ENCODE data around the gene DPEP2. TPM values are rescaled to one million over a fixed set of nuclear protein-coding genes. Genes with fewer than 3 reads are reported as not detected.
"Not testable (repeated sequence)": the region's sequence is repeated elsewhere in the genome, so short reads cannot be mapped to it uniquely, and the experiment has no call there.

The DPEP2 gene, protein sequence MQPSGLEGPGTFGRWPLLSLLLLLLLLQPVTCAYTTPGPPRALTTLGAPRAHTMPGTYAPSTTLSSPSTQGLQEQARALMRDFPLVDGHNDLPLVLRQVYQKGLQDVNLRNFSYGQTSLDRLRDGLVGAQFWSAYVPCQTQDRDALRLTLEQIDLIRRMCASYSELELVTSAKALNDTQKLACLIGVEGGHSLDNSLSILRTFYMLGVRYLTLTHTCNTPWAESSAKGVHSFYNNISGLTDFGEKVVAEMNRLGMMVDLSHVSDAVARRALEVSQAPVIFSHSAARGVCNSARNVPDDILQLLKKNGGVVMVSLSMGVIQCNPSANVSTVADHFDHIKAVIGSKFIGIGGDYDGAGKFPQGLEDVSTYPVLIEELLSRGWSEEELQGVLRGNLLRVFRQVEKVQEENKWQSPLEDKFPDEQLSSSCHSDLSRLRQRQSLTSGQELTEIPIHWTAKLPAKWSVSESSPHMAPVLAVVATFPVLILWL
- total RNA-seq: 1 to 10 TPM; 1.3 to 1.5 TPM

DNA sequence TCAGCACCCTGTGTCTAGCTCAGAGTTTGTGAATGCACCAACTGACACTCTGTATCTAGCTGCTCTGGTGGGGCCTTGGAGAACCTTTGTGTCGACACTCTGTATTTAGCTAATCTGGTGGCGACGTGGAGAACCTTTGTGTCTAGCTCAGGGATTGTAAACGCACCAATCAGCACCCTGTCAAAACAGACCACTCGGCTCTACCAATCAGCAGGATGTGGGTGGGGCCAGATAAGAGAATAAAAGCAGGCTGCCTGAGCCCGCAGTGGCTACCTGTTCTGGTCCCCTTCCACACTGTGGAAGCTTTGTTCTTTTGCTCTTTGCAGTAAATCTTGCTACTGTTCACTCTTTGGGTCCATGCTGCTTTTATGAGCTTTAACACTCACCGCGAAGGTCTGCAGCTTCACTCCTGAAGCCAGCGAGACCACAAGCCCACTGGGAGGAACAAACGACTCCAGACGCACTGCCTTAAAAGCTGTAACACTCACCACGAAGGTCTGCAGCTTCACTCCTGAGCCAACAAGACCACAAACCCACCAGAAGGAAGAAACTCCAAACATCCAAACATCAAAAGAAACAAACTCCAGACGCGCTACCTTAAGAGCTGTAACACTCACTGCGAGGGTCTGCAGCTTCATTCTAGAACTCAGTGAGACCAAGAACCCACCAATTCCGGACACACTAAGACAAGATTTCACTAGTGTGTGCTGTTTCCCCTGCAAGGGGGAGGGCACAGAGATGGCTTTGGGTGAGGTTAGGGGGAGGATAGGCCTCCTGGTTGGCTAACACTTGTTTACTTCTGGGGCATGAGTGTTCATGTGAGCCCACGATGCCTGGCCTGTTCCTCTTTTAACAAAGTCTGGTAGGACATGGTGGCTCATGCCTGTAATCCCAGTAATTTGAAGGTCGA, at the start of gene DPEP2:
TSS of gene DPEP2 (minus strand) at position 706 of the 910 bp plus-strand sequence. CDS start 6,272 bp downstream, outside the sequence.
- ChIA-PET CTCF (interaction anchor here (0.6 to 1.4 kb wide), 4 partner anchors 10 to 58 kb away, joined by 3 to 5 read pairs (median 4); partner anchors contain the start of gene DPEP3), POLR2A (interaction anchor here (0.6 to 1.4 kb wide), 3 partner anchors 24 to 1476 kb away, joined by 3 to 6 read pairs (median 3); partner anchors contain the start of genes DDX28 and DUS2)

GRCh38 chr16:68047987-68048386, 48.7 kb upstream of the DPEP2 start:
- CTCF ChIA-PET: interaction anchor here (1.3 kb wide), 1 partner anchor 231 kb away, joined by 3 read pairs; no protein-coding TSS in a partner anchor
- POLR2A ChIA-PET: no interaction called here

DNA sequence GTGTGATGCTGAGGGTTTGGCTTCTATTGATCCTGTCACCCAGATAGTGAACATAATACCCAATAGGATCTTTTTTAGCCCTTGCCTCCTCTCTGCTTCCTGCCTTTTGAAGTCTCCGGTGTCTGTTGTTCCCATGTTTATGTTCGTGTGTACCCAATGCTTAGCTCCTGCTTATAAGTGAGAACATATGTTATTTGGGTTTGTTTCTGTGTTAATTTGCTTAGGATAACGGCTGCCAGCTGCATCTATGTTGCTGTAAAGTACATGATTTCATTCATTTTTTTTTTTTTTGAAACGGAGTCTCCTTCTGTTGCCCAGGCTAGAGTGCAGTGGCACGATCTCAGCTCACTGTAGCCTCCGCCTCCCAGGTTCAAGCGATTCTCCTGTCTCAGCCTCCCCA, 46.8 kb upstream of the DPEP2 start:
- POLR2A ChIA-PET: no interaction called here
- CTCF ChIA-PET: interaction anchor here (0.7 to 1.0 kb wide), 2 partner anchors 17 to 156 kb away, joined by 3 read pairs; no protein-coding TSS in a partner anchor

DNA sequence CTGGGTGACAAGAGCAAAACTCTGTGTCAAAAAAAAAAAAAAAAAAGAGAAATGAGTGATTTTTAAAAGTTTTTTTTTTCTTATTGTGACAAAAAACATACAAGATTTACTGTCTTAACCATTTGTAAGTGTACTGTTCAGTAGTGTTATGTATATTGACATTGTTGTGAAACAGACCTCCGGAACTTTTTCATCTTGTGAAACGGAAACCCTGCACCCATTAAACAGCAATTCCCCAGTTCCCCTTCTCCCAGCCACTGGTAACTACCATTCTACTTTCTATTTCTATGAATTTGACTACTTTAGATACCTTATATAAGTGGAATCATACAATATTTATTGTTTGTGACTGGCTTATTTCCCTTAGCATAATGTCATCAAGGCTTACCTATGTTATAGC, 42.5 kb upstream of the DPEP2 start:
- CTCF ChIA-PET: interaction anchor here (0.7 to 1.6 kb wide), 2 partner anchors 40 to 760 kb away, joined by 5 to 6 read pairs; no protein-coding TSS in a partner anchor
- POLR2A ChIA-PET: no interaction called here

GRCh38 chr16:68040506-68041288, 41.4 kb upstream of the DPEP2 start:
- ChIA-PET CTCF (interaction anchor here (0.6 to 1.7 kb wide), 35 partner anchors 11 to 758 kb away, joined by 3 to 13 read pairs (median 4); partner anchors contain the start of genes DDX28, DPEP2NB, DUS2 and PSMB10), POLR2A (interaction anchor here (0.6 to 0.9 kb wide), 2 partner anchors 47 to 795 kb away, joined by 3 to 4 read pairs; no protein-coding TSS in a partner anchor)

DNA sequence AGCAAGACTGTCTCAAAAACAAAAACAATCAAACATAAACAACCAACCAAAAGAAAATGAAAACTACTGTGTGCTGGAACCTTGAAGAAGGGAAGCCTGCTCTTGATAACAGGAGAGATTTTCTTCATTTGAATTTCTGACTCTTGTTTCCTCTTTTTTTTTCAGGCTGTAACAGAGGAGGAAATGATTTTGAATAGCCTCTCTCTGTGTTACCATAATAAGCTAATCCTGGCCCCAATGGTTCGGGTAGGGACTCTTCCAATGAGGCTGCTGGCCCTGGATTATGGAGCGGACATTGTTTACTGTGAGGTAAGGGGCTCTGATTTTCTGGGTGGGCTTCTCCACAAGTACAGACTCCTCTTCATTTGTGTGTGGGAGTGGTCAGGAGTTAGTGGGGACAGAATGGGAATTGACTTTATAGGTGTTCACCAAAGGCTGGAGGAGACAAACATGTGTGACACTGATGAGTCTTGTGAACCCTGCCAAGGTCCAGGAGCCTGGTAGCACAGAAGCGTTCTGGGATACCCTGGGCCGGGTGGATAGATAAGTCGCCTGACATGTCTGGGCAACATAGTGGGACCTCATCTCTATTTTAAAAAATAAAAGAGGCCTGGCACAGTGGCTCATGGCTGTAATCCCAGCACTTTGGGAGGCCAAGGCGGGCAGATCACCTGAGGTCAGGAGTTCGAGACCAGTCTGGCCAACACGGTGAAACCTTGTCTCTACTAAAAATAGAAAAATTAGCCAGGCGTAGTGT, 38.7 kb upstream of the DPEP2 start:
- POLR2A ChIA-PET: no interaction called here
- CTCF ChIA-PET: interaction anchor here (0.5 kb wide), 1 partner anchor 75 kb away, joined by 3 read pairs; no protein-coding TSS in a partner anchor

DNA sequence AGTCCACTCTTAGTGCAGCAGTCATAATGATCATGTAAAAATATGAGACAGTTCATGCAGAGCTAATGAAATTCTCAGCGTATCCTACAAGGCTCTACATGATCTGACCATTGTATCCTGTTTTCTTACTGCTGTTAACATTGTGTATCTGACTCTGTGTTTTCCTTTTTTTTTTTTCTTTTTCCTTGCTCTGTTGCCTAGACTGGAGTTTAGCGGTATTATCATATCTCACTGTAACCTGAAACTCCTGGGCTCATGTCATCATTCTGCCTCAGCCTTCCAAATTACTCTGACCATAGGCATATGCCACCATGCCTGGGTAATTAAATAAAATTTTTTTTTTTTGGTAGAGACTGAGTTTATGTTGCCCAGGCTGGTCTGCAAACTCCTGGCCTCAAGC, 35.9 kb upstream of the DPEP2 start:
- CTCF ChIA-PET: no interaction called here
- POLR2A ChIA-PET: no interaction called here

GRCh38 chr16:68033101-68033500, 33.8 kb upstream of the DPEP2 start:
- CTCF ChIA-PET: interaction anchor here (0.6 kb wide), 1 partner anchor 706 kb away, joined by 3 read pairs; the partner anchor contains the start of genes KCTD19 and LRRC36

DNA sequence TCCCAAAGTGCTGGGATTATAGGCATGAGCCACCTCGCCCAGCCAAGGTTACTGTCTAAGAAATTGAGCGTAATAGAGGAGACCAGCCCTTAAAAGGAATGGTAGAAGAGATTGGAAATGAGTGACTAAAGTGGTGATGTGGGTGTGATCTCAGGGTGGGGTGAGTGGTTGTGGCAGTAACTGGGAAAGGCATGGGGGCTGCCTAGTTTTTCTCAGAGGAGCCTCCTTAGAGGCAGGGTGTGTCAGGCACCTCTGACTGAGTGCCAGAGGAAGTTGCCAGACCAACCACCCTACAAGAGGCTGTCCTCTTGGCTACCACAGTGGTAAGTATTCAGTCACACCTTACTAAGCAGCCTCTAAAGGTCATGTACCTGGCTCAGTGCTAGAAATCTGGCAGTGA, 32.7 kb upstream of the DPEP2 start:
- POLR2A ChIA-PET: interaction anchor here (0.8 kb wide), 1 partner anchor 148 kb away, joined by 3 read pairs; no protein-coding TSS in a partner anchor
- CTCF ChIA-PET: no interaction called here

More at GRCh38 chr16:68033101-68033500, 33.8 kb upstream of the DPEP2 start:
- POLR2A ChIA-PET: no interaction called here

- CTCF ChIA-PET: interaction anchor here (1.0 kb wide), 1 partner anchor 11 kb away, joined by 3 read pairs; no protein-coding TSS in a partner anchor
- POLR2A ChIA-PET: not testable (repeated sequence)
Measured at GRCh38 chr16:68030108-68030507, 30.8 kb upstream of the DPEP2 start.

GRCh38 chr16:68028996-68029395, 29.7 kb upstream of the DPEP2 start:
- CTCF ChIA-PET: interaction anchor here (1.0 kb wide), 1 partner anchor 12 kb away, joined by 3 read pairs; no protein-coding TSS in a partner anchor
- POLR2A ChIA-PET: no interaction called here

- POLR2A ChIA-PET: interaction anchor here (0.6 to 1.9 kb wide), 7 partner anchors 11 to 57 kb away, joined by 3 to 11 read pairs (median 5); partner anchors contain the start of gene DPEP2
Measured at GRCh38 chr16:68022728-68023537, 23.6 kb upstream of the DPEP2 start, which contains the start of the genes DDX28 and DUS2. DDX28 (minus strand) TSS chr16:68023232; CDS start chr16:68023202, 30 bp downstream. DUS2 (plus strand) TSS chr16:68023284; CDS start chr16:68038024, 14,740 bp downstream.

DNA sequence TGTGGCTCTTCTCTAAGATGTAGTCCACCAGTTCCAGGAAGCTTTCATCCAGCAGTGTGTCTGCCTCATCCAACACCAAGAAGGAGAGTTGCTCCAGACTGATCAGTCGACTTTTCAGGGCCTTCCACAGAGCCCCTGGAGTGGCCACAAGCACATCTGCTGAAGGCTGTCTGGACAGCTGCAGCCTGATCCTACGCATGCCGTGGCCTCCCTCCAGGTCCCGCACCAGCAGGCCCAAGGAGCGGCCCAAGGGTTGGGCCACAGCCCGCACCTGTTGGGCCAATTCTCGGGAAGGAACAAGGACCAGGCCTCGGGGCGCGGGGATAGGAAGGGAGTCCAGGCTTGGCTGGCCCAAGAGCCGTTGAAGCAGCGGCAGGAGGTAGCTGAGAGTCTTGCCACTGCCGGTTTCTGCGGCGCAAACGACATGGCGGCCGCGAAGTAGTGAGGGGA, 23.0 kb upstream of the DPEP2 start:
- POLR2A ChIA-PET: interaction anchor here (0.6 to 1.9 kb wide), 5 partner anchors 10 to 58 kb away, joined by 4 to 11 read pairs (median 5); no protein-coding TSS in a partner anchor
- CTCF ChIA-PET: interaction anchor here (0.7 to 2.3 kb wide), 6 partner anchors 16 to 148 kb away, joined by 3 to 8 read pairs (median 4); no protein-coding TSS in a partner anchor

More at GRCh38 chr16:68022728-68023537, 23.6 kb upstream of the DPEP2 start, which contains the start of the genes DDX28 and DUS2:
- CTCF ChIA-PET: interaction anchor here (0.7 to 2.3 kb wide), 16 partner anchors 13 to 183 kb away, joined by 3 to 8 read pairs (median 4); no protein-coding TSS in a partner anchor

DNA sequence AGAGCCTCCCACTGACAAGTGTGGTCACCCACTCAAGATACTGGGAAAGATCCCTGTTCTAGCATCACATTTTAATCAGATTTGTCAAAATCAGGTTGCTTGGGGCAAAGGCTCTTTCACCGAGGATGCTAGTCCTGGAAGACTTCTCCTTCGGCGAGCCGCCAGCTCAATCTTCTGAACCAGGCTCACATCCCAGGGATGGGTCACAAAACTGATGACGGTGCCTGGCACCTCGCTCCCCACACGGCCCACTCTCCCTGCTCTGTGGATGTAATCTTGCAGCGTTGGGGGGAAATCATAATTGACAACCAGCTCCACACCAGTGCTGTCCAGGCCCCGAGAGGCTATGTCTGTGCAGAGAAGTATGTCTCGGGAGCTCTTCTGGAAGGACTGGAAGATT, 22.2 kb upstream of the DPEP2 start:
- POLR2A ChIA-PET: interaction anchor here (1.7 kb wide), 1 partner anchor 16 kb away, joined by 5 read pairs; no protein-coding TSS in a partner anchor

GRCh38 chr16:68019167-68019680, 19.9 kb upstream of the DPEP2 start:
- ChIA-PET POLR2A (no interaction called here), CTCF (no interaction called here)

More for the DNA sequence above, 22.2 kb upstream of the DPEP2 start:
- CTCF ChIA-PET: interaction anchor here (1.5 kb wide), 1 partner anchor 147 kb away, joined by 3 read pairs; no protein-coding TSS in a partner anchor

GRCh38 chr16:68015681-68016080, 16.4 kb upstream of the DPEP2 start, which contains the start of gene DPEP2NB:
DPEP2NB (minus strand) TSS chr16:68015911; CDS start chr16:68015770, 141 bp downstream.
- POLR2A ChIA-PET: no interaction called here
- CTCF ChIA-PET: interaction anchor here (0.6 to 2.8 kb wide), 3 partner anchors 10 to 25 kb away, joined by 3 to 9 read pairs (median 3); no protein-coding TSS in a partner anchor

All from activated CD8-positive, alpha-beta memory T cell treated with anti-CD3 and anti-CD28 coated beads for 36 hours (primary cell).